ENCODE results near the gene SLAMF8.

The SLAMF8 gene

GRCh38 chr1:159848326-159848725, 21.7 kb downstream of the SLAMF8 start:
- no peak for DNase-seq (ENCODE audit: low read depth)

- DNase-seq (ENCODE audit: low read depth), result no peak
These were observed 23.1 kb downstream of the SLAMF8 start for GRCh38 chr1:159849626-159850366.

GRCh38 chr1:159851407-159851806, 24.7 kb downstream of the SLAMF8 start:
- DNase-seq (ENCODE audit: low read depth), result no peak

DNA sequence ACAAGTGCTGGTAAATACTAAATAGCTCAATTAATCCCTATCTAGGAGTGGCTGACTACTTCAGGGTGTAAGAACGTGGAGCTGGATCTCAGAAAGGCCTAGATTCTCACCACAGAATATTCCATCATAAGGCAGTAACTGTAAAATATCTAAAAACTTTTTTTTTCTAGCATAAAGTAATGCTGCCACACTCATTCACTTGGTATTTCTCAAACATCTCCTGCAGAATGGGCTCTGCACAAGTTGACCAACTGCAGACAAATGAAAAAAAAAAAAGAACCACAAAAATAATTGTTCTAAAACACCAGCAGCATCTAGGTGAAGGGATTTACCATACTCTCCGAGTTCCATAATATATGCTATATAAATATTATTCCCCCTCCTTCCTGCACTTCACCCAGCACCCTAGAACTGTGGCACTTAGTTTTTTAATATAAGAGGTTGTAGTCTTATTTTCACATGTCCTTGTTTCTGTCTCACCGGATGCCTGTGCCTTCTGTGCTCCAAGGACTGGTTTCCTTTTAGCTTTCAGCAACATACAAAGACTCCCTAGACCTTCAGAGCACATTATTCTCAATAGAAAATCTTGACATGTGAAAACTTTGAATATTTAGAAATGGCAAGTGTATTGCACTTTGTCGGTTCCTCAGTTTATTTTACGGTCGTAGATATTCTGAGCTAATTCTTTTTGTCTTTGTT, 26.9 kb downstream of the SLAMF8 start:
- no peak for DNase-seq (ENCODE audit: low read depth)

- no peak for DNase-seq (ENCODE audit: low read depth)
These were observed 27.5 kb downstream of the SLAMF8 start for GRCh38 chr1:159854116-159854692.

DNA sequence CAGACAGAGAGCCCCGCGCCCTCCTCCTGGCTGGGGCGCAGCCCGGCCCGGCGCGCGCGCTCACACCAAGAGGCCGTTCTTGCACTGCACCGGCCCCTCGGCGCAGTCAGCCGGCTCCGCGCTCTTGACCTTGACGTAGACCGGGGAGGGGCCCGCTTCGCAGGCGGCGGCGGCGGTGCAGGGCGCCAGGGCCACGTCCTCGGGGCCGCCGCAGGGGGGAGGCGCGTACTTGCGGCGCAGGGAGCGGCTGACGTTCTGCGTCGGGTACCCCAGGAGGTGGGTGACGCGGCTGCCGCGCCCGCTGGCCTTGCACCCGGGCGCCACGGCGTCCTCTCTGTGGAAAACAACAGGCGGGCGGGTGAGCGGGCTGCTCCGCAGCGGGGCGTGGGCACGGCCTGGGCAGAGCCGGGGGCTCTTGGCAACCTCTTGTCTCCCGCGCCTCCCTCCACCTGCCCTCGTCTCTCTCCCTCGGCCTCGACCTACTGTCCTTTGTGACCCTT, 28.1 kb downstream of the SLAMF8 start:
- no peak for DNase-seq (ENCODE audit: low read depth)

- DNase-seq (ENCODE audit: low read depth), result no peak
These were observed 29.0 kb downstream of the SLAMF8 start for GRCh38 chr1:159855709-159856108.

DNA sequence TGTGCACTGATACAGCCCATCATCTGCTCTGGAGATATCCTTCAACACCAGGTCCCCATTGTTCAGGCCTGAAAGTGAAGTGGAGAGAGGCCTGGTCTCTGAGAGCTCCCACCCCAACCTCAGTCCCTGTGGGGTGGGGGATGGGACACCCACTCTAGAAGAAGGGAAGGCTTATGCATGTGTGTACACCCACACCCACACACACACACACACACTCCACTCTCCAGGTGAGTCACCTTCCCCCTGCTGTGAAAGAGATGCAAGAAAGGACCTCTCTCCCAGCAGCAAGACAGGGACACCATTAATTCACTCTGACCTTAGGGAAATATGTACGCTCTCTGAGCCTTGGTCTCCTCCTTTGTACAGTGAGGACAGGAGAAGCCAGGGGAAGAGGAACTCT, 29.9 kb downstream of the SLAMF8 start:
- DNase-seq (ENCODE audit: low read depth), result no peak

DNA sequence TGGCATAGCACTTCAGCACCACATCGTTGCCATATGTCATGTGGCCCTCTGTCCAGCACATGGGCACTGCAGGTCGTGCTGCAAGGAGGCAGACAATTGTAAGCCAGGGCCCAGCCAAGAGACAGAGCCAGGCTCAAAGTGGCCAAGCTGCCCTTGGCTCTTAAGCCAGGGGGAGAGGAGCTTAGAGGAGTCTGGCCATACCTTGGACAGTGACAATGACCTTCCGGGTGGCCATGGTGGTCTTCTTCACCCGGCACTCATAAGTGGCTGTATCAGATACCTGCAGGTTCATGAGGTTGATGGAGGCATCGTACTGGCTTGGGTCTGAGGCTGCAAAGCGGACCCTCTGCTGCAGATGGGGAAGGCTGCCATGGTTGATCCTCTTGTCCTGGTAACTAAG, 31.2 kb downstream of the SLAMF8 start:
- no peak for DNase-seq (ENCODE audit: low read depth)

DNA sequence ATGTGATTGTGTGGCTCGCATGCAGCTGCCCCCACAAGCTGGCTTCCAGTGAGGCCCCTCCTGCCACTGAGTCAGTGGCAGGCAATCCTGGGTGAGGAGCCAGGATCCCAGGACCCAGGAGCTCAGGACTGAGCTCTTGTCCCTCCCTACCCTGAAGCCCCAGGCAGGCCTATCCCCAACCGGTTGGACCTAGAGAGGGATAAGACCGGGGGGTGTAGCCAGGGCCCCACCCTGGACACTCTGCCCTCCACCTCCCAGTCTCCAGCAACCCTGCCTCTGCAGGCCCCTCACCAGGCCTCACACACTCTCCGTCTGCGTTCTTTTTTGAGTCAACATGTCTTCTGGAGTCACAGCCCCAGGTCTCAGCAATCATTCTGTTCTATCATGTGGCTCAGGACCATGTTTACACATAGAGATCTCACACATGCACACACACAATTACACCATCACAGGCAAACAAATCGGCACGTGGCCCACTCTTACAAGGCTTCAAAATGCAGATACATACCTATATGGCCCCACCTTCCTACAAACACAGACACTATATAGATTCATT, 33.2 kb downstream of the SLAMF8 start:
- DNase-seq (ENCODE audit: low read depth), result no peak

- DNase-seq (ENCODE audit: low read depth), result no peak
These were observed 33.8 kb downstream of the SLAMF8 start for GRCh38 chr1:159860456-159860855.

DNA sequence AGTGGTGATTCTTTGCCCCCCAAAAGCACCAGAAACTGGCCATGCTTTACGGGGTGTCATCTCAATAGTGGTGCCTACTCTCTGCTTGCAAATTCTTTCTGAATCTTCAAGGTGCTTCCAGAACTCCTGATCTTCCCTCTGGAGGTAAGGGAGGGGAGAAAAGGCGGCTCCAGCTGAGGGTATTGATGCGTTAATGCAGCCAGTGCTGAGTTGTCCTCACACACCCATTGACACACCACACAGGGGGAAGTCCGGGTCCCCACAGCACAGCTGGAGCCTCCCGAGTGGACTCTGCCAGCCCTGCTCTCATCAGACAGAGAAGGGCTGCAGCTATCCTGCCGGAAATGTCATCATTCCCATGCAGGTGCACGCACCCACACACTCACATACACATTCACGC, 34.5 kb downstream of the SLAMF8 start:
- no peak for DNase-seq (ENCODE audit: low read depth)

GRCh38 chr1:159862031-159862430, 35.4 kb downstream of the SLAMF8 start:
- no peak for DNase-seq (ENCODE audit: low read depth)

DNA sequence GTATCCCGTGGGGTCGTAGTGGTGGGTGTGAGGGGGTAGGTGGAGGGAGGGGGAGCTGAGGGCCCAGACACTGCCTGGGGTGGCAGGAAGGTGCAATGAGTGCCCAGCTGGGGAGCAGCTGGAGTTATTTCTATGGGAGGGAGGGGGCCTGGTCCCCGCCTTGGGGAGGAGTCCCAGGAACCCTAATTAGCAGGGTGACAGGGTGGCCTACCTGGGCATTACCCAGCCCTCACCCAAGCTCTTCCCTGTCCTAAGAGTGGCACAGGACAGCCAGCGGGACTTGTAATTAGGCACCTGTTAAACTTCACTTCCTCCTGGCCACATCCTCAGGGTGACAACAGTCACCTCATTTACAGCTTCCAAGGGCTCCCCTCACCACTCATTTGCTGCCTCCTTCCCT, 35.9 kb downstream of the SLAMF8 start, which contains the start of gene VSIG8:
Gene VSIG8 (minus strand): TSS at position 101 of the 400 bp plus-strand sequence. CDS start 136 bp downstream, outside the sequence.
- no peak for DNase-seq (ENCODE audit: low read depth)

GRCh38 chr1:159864262-159864661, 37.6 kb downstream of the SLAMF8 start:
- no peak for DNase-seq (ENCODE audit: low read depth)

- DNase-seq (ENCODE audit: low read depth), result no peak
These were observed 39.4 kb downstream of the SLAMF8 start for GRCh38 chr1:159866066-159866465.

- no peak for DNase-seq (ENCODE audit: low read depth)
These were observed 40.4 kb downstream of the SLAMF8 start for GRCh38 chr1:159866905-159867663.

DNA sequence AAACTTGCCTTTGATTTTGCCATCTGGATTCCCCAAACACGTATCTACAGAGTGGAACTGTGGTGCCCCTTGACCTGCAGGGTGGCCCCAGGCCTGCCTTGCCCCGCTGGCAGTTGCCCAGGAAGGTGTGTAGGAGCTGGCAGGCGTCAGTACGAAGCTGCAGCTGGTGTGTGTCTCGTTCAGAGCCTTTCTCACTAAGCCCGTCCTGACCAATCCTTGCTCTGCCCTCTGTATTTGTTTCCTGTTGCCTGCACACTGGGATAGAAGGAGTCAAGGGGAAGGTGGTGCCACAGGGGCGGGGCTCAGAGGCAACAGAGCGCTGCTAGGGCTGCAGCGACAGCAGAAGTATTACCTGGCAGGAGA, 41.0 kb downstream of the SLAMF8 start:
- DNase-seq (ENCODE audit: low read depth), result no peak

- DNase-seq (ENCODE audit: low read depth), result no peak
These were observed 42.1 kb downstream of the SLAMF8 start for GRCh38 chr1:159868766-159869165.

- no peak for DNase-seq (ENCODE audit: low read depth)
These were observed 42.5 kb downstream of the SLAMF8 start for GRCh38 chr1:159869173-159869572.

DNA sequence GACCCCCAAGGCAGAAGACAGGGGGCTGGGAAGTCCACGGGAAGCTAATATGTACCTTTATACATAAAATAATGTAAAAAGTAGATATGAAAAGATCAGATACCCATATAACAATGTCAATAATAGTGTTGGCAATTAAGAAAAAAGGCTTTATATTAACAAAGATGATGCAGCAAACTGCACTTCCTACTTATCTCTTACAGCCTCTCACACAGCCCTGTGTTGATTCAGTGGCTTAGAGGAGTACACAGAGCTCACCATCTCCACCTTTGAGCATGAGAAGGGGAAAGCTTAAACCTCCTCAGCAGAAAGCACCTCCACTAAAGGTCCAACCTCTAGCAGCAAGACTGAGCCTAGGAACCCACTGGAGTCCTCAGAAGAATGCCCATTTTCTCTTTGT, 42.9 kb downstream of the SLAMF8 start:
- DNase-seq (ENCODE audit: low read depth), result no peak

- no peak for DNase-seq (ENCODE audit: low read depth)
These were observed 44.0 kb downstream of the SLAMF8 start for GRCh38 chr1:159870704-159871103.

Data from HS-5 (cell line).